OCI-LY1 (cell line): ENCODE results near the gene KLRF2.

Experiments used
- H2AFZ ChIP-seq: fragments of 200-600 bp; sonication (generic), shearing (Covaris generic); 2 replicates; pipeline ENCODE4 v1.6.0; 2014; ENCODE audit warnings: antibody characterized with exemption, mild to moderate bottlenecking, low read length
- H3F3A ChIP-seq: fragments of 200-600 bp; sonication (generic), shearing (Covaris generic); 2 replicates; pipeline ENCODE4 v1.6.0; 2014; ENCODE audit warnings: mild to moderate bottlenecking, antibody characterized with exemption, low read length, moderate library complexity; ENCODE audit not compliant: insufficient read depth
- H3K27ac ChIP-seq: fragments of 200-600 bp; sonication (generic); 2 replicates; pipeline ENCODE4 v1.5.1; 2014; ENCODE audit warnings: low read length, mixed run types, mild to moderate bottlenecking, low read depth; ENCODE audit not compliant: poor library complexity, severe bottlenecking
- H3K27me3 ChIP-seq: fragments of 200-600 bp; sonication (generic); 2 replicates; pipeline ENCODE4 v1.6.0; 2014; ENCODE audit warnings: antibody characterized with exemption, mild to moderate bottlenecking, low read length, moderate library complexity; ENCODE audit not compliant: insufficient read depth
- H3K36me3 ChIP-seq: fragments of 200-600 bp; sonication (generic); 2 replicates; pipeline ENCODE4 v1.6.1; 2014; ENCODE audit warnings: mild to moderate bottlenecking, antibody characterized with exemption, low read length, moderate library complexity, mixed read lengths; ENCODE audit not compliant: insufficient read depth
- H3K4me1 ChIP-seq: fragments of 200-600 bp; sonication (generic); 2 replicates; pipeline ENCODE4 v1.5.1; 2014; ENCODE audit warnings: mild to moderate bottlenecking, low read length, moderate library complexity; ENCODE audit not compliant: insufficient read depth, severe bottlenecking
- H3K4me2 ChIP-seq: fragments of 200-600 bp; sonication (generic), shearing (Covaris generic); 2 replicates; pipeline ENCODE4 v1.6.1; 2014; ENCODE audit warnings: low read length
- H3K4me3 ChIP-seq: fragments of 200-600 bp; sonication (generic); 2 replicates; pipeline ENCODE4 v1.5.1; 2014; ENCODE audit warnings: low read length, low read depth, mild to moderate bottlenecking, mixed read lengths; ENCODE audit not compliant: poor library complexity, severe bottlenecking
- H3K79me2 ChIP-seq: fragments of 200-600 bp; shearing (Covaris generic); 2 replicates; pipeline ENCODE4 v1.6.1; 2016; ENCODE audit warnings: mixed run types, low read length, mixed read lengths; ENCODE audit not compliant: insufficient read depth
- H3K9ac ChIP-seq: fragments of 200-600 bp; sonication (generic), shearing (Covaris generic); 2 replicates; pipeline ENCODE4 v1.6.1; 2014; ENCODE audit warnings: mild to moderate bottlenecking, low read length, mixed read lengths
- H3K9me2 ChIP-seq: fragments of 200-600 bp; sonication (generic), shearing (Covaris generic); 2 replicates; pipeline ENCODE4 v1.6.1; 2014; ENCODE audit warnings: low read depth, mild to moderate bottlenecking, low read length, mixed read lengths
- H3K9me3 ChIP-seq: fragments of 200-600 bp; shearing (Covaris generic); 2 replicates; pipeline ENCODE4 v1.6.1; 2014; ENCODE audit warnings: low read length, mixed read lengths
- H4K20me1 ChIP-seq: fragments of 200-600 bp; sonication (generic), shearing (Covaris generic); 2 replicates; pipeline ENCODE4 v1.6.0; 2016; ENCODE audit warnings: mild to moderate bottlenecking, low read length; ENCODE audit not compliant: insufficient read depth
- EZH2 ChIP-seq: fragments of 200-600 bp; sonication (generic), shearing (Covaris generic); IDR thresholded peaks from 2 replicates; pipeline ENCODE4 v1.8.0; 2017; ENCODE audit warnings: borderline replicate concordance, mixed run types, mild to moderate bottlenecking, antibody characterized with exemption, low read length, moderate library complexity, mixed read lengths
- TF ChIP-seq, protein P1 (sequence below): fragments of 200-600 bp; sonication (generic), shearing (Covaris generic); IDR thresholded peaks from 2 replicates; pipeline ENCODE4 v1.5.1; 2017; ENCODE audit warnings: mild to moderate bottlenecking, antibody characterized with exemption, low read length, moderate library complexity, mixed read lengths

KLRF2 gene

DNA sequence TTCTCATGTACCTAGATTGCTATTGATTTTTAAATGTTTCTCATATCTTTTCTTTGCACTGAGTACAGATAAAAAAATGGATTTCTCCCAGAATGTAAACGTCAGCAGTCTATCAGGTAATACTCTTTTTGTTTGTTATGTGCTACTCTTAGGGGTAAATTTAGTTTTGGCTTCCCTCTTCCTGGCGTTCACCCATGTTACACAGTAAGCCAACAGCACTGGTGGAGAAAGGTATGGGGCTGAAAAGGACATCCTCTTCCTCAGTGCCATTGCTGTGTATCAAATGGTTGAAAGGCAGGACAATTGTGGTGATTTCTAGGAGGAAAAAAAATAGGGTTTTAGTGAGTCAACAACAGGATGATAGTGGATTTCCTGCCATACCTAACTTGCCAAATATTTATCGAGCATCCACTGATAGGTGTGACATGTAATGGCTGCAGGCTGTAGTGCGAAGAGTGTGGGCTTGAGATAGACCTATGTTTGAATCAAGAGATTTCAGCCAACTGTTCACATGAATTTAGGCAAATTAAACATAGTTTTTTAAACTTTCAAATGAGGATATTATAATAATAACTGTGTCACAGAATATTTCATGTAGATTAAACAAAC lies 7.5 kb downstream of the KLRF2 start:
- H3K4me2 ChIP-seq: no peak overlapping the region
- H3K4me1 ChIP-seq: no peaks in the 10 kb centered on the region
- TF ChIP-seq, protein P1, sequence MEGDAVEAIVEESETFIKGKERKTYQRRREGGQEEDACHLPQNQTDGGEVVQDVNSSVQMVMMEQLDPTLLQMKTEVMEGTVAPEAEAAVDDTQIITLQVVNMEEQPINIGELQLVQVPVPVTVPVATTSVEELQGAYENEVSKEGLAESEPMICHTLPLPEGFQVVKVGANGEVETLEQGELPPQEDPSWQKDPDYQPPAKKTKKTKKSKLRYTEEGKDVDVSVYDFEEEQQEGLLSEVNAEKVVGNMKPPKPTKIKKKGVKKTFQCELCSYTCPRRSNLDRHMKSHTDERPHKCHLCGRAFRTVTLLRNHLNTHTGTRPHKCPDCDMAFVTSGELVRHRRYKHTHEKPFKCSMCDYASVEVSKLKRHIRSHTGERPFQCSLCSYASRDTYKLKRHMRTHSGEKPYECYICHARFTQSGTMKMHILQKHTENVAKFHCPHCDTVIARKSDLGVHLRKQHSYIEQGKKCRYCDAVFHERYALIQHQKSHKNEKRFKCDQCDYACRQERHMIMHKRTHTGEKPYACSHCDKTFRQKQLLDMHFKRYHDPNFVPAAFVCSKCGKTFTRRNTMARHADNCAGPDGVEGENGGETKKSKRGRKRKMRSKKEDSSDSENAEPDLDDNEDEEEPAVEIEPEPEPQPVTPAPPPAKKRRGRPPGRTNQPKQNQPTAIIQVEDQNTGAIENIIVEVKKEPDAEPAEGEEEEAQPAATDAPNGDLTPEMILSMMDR: no peak
- no peak for TF ChIP-seq EZH2
- H4K20me1 ChIP-seq: no peaks in the 10 kb centered on the region
- no peaks in the 10 kb centered on the region for H3K9me2 ChIP-seq
- H3K4me3 ChIP-seq: no peak overlapping the region
- H3K9me3 ChIP-seq: no peaks in the 10 kb centered on the region
- H3K36me3 ChIP-seq: no peaks in the 10 kb centered on the region
- H3K9ac ChIP-seq: no peak overlapping the region
- no peaks in the 10 kb centered on the region for H3K27me3 ChIP-seq
- H3F3A ChIP-seq: no peaks in the 10 kb centered on the region
- no peak overlapping the region for H3K27ac ChIP-seq
- no peak overlapping the region for H2AFZ ChIP-seq
- H3K79me2 ChIP-seq: no peaks in the 10 kb centered on the region

DNA sequence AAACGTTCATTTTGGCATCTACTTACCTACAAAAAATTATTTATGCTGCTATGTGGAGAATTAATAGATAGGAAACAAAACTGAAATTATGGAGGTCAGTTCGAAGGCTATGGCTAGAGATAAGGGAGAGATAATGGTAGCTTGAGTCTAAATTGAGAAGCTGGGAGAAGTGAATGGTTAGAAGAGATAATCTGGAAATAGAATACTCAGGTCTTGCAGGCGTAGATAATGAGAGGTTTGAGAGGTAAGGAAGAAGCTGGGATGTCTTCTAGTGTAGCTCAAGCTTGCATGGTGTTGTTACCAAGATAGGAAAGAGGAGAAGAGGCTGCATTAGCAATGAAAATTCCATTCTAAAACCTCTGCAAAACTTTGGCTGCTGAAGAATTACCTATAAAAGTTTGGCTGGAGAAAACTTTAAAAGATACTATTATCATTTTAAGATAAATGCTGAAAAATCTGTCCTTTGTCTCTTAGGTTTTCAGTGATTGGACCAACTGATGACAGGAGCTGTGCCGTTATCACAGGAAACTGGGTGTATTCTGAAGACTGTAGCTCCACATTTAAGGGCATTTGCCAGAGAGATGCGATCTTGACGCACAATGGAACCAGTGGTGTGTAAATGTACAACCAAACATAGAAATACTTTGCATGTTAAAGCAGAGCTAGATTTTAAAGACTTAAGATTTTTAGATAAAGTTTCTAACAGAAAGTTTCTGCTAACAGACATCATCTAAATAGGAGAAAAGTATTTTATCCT lies 14.1 kb downstream of the KLRF2 start:
- H3K4me1 ChIP-seq: no peaks in the 10 kb centered on the region
- H3K9me2 ChIP-seq: no peaks in the 10 kb centered on the region
- H3K27ac ChIP-seq: no peak overlapping the region
- no peak overlapping the region for H2AFZ ChIP-seq
- no peak overlapping the region for H3K4me2 ChIP-seq
- H3K36me3 ChIP-seq: no peaks in the 10 kb centered on the region
- TF ChIP-seq, protein P1: no peak
- no peak for TF ChIP-seq EZH2
- no peaks in the 10 kb centered on the region for H3K9me3 ChIP-seq
- no peak overlapping the region for H3K9ac ChIP-seq
- H3K79me2 ChIP-seq: no peaks in the 10 kb centered on the region
- H4K20me1 ChIP-seq: no peaks in the 10 kb centered on the region
- H3F3A ChIP-seq: no peaks in the 10 kb centered on the region
- H3K4me3 ChIP-seq: no peak overlapping the region
- H3K27me3 ChIP-seq: no peaks in the 10 kb centered on the region

DNA sequence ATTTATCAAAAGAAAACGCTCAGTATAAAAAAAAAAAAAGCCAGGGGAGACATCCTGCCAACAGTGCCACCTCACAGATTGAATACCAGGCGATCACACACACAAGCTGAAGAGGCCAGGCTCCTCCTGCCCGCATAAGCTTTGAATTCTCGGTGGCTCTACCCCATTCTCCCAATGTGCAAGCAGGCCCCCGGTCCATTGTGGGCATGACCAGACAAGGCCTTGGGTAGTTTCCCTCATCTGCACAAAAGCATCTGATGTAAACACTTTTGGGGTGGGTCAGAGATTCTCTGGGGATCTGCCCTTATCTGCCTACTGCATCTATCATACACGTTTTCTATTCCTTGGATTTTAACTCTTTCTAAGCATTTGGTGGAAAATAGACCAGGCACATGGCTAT lies 16.2 kb downstream of the KLRF2 start:
- Histone ChIP-seq H3K4me1 (no peaks in the 10 kb centered on the region), H4K20me1 (no peaks in the 10 kb centered on the region), H3K4me2 (no peak overlapping the region), H3F3A (no peaks in the 10 kb centered on the region), H3K79me2 (no peaks in the 10 kb centered on the region), H3K27me3 (no peaks in the 10 kb centered on the region; the same call in 1 of the 2 replicates), H3K9me3 (no peaks in the 10 kb centered on the region), H3K36me3 (no peaks in the 10 kb centered on the region), H3K4me3 (no peak overlapping the region), H3K9me2 (no peaks in the 10 kb centered on the region), H2AFZ (no peak overlapping the region), H3K9ac (no peak overlapping the region), H3K27ac (no peak overlapping the region)
- no peak for TF ChIP-seq EZH2
- TF ChIP-seq, protein P1: no peak
